IMR-90 (cell line): ENCODE results near the gene ABLIM3. TPM values are rescaled to one million over a fixed set of nuclear protein-coding genes. Genes with fewer than 3 reads are reported as not detected.

Experiments
- ATAC-seq: fragments of 200-7000 bp; cut with Tn5 transposase; 2 replicates; pipeline ENCODE4 v1.9.1; 2020; ENCODE audit warnings: low read depth, mild to moderate bottlenecking, moderate library complexity
- BruUV-seq: library from RNA; stranded (reverse); fragments of 400-500 nt; replicated peaks from 2 replicates; lab custom pipeline; 2021; lab: Mats Ljungman, UMichigan
- CTCF ChIA-PET: fragments of 300-600 bp; formaldehyde crosslinking; extraction: SDS; loops from one replicate; lab custom pipeline; 2021; ENCODE audit warnings: antibody characterized with exemption; lab: Yijun Ruan, JAX
- POLR2A ChIA-PET: fragments of 300-600 bp; sonication (Branson Sonifier 250); formaldehyde crosslinking; loops from one replicate; lab custom pipeline; 2022; ENCODE audit warnings: antibody characterized with exemption; ENCODE audit not compliant: unreplicated experiment; lab: Charles Lee
- DNase-seq: peaks from one replicate; pipeline ENCODE4 v3.0.0; 2013
- H2AFZ ChIP-seq: replicated peaks from 2 replicates; pipeline ENCODE3; 2013; ENCODE audit warnings: low read length, mild to moderate bottlenecking; ENCODE audit not compliant: poor library complexity
- H2AK5ac ChIP-seq: 2 replicates; pipeline ENCODE4 v1.6.1; 2013; ENCODE audit warnings: low read depth, low read length, inconsistent platforms
- H2AK9ac ChIP-seq: replicated peaks from 2 replicates; pipeline ENCODE3; 2013; ENCODE audit warnings: mild to moderate bottlenecking, low read depth, low read length, moderate library complexity; ENCODE audit not compliant: poor library complexity
- H2BK120ac ChIP-seq: 2 replicates; pipeline ENCODE4 v1.6.1; 2013; ENCODE audit warnings: low read depth, low read length, inconsistent platforms
- H2BK15ac ChIP-seq: 3 replicates; pipeline ENCODE4 v1.6.1; 2013; ENCODE audit warnings: low read depth, low read length, inconsistent platforms
- H2BK20ac ChIP-seq: 2 replicates; pipeline ENCODE4 v1.6.1; 2013; ENCODE audit warnings: low read depth, mild to moderate bottlenecking, inconsistent platforms, low read length, moderate library complexity
- H2BK5ac ChIP-seq: 2 replicates; pipeline ENCODE4 v1.6.1; 2013; ENCODE audit warnings: mild to moderate bottlenecking, low read depth, low read length, inconsistent platforms; ENCODE audit not compliant: poor library complexity, severe bottlenecking
- H3K14ac ChIP-seq: replicated peaks from 2 replicates; pipeline ENCODE4 v1.6.1; 2013; ENCODE audit warnings: low read depth, low read length, inconsistent platforms
- H3K18ac ChIP-seq: 2 replicates; pipeline ENCODE4 v1.6.1; 2013; ENCODE audit warnings: low read depth, low read length, control low read depth
- H3K23ac ChIP-seq: 2 replicates; pipeline ENCODE4 v1.6.1; 2013; ENCODE audit warnings: low read depth, low read length, inconsistent platforms
- H3K27ac ChIP-seq: 2 replicates; pipeline ENCODE4 v1.5.1; 2013; ENCODE audit warnings: mild to moderate bottlenecking, control low read depth, low read length; ENCODE audit not compliant: insufficient read depth
- H3K27me3 ChIP-seq: 2 replicates; pipeline ENCODE4 v1.6.1; 2013; ENCODE audit warnings: low read length; ENCODE audit not compliant: control insufficient read depth, insufficient read depth
- H3K36me3 ChIP-seq: 2 replicates; pipeline ENCODE4 v1.6.1; 2013; ENCODE audit warnings: low read length, mixed read lengths; ENCODE audit not compliant: control insufficient read depth, insufficient read depth
- H3K4ac ChIP-seq: 2 replicates; pipeline ENCODE4 v1.6.1; 2013; ENCODE audit warnings: low read depth, low read length, inconsistent platforms
- H3K4me1 ChIP-seq: 2 replicates; pipeline ENCODE4 v1.6.1; 2013; ENCODE audit warnings: low read length, mixed read lengths; ENCODE audit not compliant: control insufficient read depth, insufficient read depth
- H3K4me2 ChIP-seq: 2 replicates; pipeline ENCODE4 v1.6.1; 2013; ENCODE audit warnings: low read depth, mild to moderate bottlenecking, control low read depth, low read length, moderate library complexity
- H3K4me3 ChIP-seq: 2 replicates; pipeline ENCODE4 v1.5.1; 2013; ENCODE audit warnings: low read depth, mild to moderate bottlenecking, control low read depth, low read length, moderate library complexity; ENCODE audit not compliant: insufficient read depth
- H3K56ac ChIP-seq: 2 replicates; pipeline ENCODE4 v1.6.1; 2013; ENCODE audit warnings: low read length, inconsistent platforms; ENCODE audit not compliant: insufficient read depth; ENCODE audit errors: extremely low read depth
- H3K79me1 ChIP-seq, 2 experiments: 2 replicates each; pipeline ENCODE4 v1.6.1; 2013; ENCODE audit warnings: low read length in 2 of 2, inconsistent platforms in 1 of 2, low read depth in 1 of 2
- H3K9ac ChIP-seq: 2 replicates; pipeline ENCODE4 v1.6.1; 2013; ENCODE audit warnings: low read depth, low read length, control low read depth
- H3K9me1 ChIP-seq: 2 replicates; pipeline ENCODE4 v1.6.1; 2013; ENCODE audit warnings: low read length, inconsistent platforms; ENCODE audit not compliant: insufficient read depth
- H3K9me3 ChIP-seq: 2 replicates; pipeline ENCODE4 v1.6.1; 2013; ENCODE audit warnings: low read length; ENCODE audit not compliant: control insufficient read depth, insufficient read depth
- H4K20me1 ChIP-seq: 2 replicates; pipeline ENCODE4 v1.6.1; 2013; ENCODE audit warnings: low read length, inconsistent platforms; ENCODE audit not compliant: insufficient read depth
- H4K5ac ChIP-seq: 2 replicates; pipeline ENCODE4 v1.6.1; 2013; ENCODE audit warnings: mild to moderate bottlenecking, low read depth, low read length, control low read depth
- H4K8ac ChIP-seq, 2 experiments: 2 replicates each; pipeline ENCODE4 v1.6.1; 2013; ENCODE audit warnings: low read depth in 2 of 2, low read length in 2 of 2, control low read depth in 1 of 2, inconsistent platforms in 1 of 2
- H4K91ac ChIP-seq: 2 replicates; pipeline ENCODE4 v1.6.1; 2013; ENCODE audit warnings: low read depth, low read length, inconsistent platforms; ENCODE audit not compliant: insufficient read depth
- BHLHE40 ChIP-seq: fragments of 150-350 bp; IDR thresholded peaks from 2 replicates; pipeline ENCODE4 v1.6.1; 2016; ENCODE audit warnings: mild to moderate bottlenecking, low read depth, low read length
- CEBPB ChIP-seq: IDR thresholded peaks from 2 replicates; pipeline ENCODE4 v1.6.1; 2012; ENCODE audit warnings: low read depth, low read length, improper control_type of control experiment
- CHD1 ChIP-seq: IDR thresholded peaks from 2 replicates; pipeline ENCODE4 v1.6.1; 2012; ENCODE audit warnings: low read depth, low read length, improper control_type of control experiment
- FOS ChIP-seq: fragments of 150-350 bp; IDR thresholded peaks from 2 replicates; pipeline ENCODE4 v1.6.1; 2016; ENCODE audit warnings: low read depth, low read length
- MAFK ChIP-seq: IDR thresholded peaks from 2 replicates; pipeline ENCODE4 v1.6.1; 2012; ENCODE audit warnings: low read depth, low read length, improper control_type of control experiment
- MAZ ChIP-seq: IDR thresholded peaks from 2 replicates; pipeline ENCODE4 v1.6.1; 2012; ENCODE audit warnings: low read depth, mild to moderate bottlenecking, low read length, improper control_type of control experiment, moderate library complexity, borderline replicate concordance
- MXI1 ChIP-seq: IDR thresholded peaks from 2 replicates; pipeline ENCODE4 v1.6.1; 2012; ENCODE audit warnings: low read depth, mild to moderate bottlenecking, low read length, moderate library complexity, borderline replicate concordance
- NFE2L2 ChIP-seq: fragments of 150-350 bp; IDR thresholded peaks from 2 replicates; pipeline ENCODE4 v1.6.1; 2016; ENCODE audit warnings: low read depth, mild to moderate bottlenecking, low read length
- POLR2A ChIP-seq: IDR thresholded peaks from 2 replicates; pipeline ENCODE4 v1.6.1; 2012; ENCODE audit warnings: mild to moderate bottlenecking, low read depth, low read length
- RAD21 ChIP-seq: IDR thresholded peaks from 2 replicates; pipeline ENCODE4 v1.6.1; 2012; ENCODE audit warnings: low read length, improper control_type of control experiment
- RCOR1 ChIP-seq: IDR thresholded peaks from 2 replicates; pipeline ENCODE4 v1.6.1; 2012; ENCODE audit warnings: mild to moderate bottlenecking, low read length, improper control_type of control experiment; ENCODE audit not compliant: insufficient replicate concordance
- RFX5 ChIP-seq: IDR thresholded peaks from 2 replicates; pipeline ENCODE4 v1.8.0; 2012; ENCODE audit warnings: low read depth, mild to moderate bottlenecking, low read length, moderate library complexity
- SMC3 ChIP-seq: fragments of 150-350 bp; IDR thresholded peaks from 2 replicates; pipeline ENCODE4 v1.6.1; 2016; ENCODE audit warnings: low read depth, mild to moderate bottlenecking, antibody characterized with exemption, low read length, moderate library complexity
- WGBS, 2 experiments: methylation state at CpG; one replicate each; pipeline versions ENCODE4 v1.1.5 to v1.1.7; 2013; ENCODE audit warnings: missing lambda C conversion rate in 2 of 2; ENCODE audit not compliant: insufficient read length in 1 of 2; ENCODE audit errors: extremely low coverage in 2 of 2; 5-methylcytosine and 5-hydroxymethylcytosine counted together
- dilution Hi-C: fragments of 300-500 bp; cut with HindIII; formaldehyde crosslinking; loops from one replicate; pipeline ENCODE4 v1.14.3; 2018; ENCODE audit warnings: low sequenced_read_pairs; ENCODE audit not compliant: unreplicated experiment
- in situ Hi-C: fragments of 300-500 bp; cut with MboI; formaldehyde crosslinking; loops from 3 replicates; pipeline ENCODE4 v1.14.3; 2019; ENCODE audit warnings: low sequenced_read_pairs, inconsistent platforms, mixed read lengths
- intact Hi-C: fragments of 100-400 bp; cut with micrococcal nuclease; formaldehyde crosslinking; loops from 2 replicates; pipeline ENCODE4 v1.10.0; 2022
- polyA plus RNA-seq, 3 experiments: library from polyadenylated mRNA; depleted of rRNA; stranded (reverse); fragments of >200 nt; gene quantifications; 2 replicates each; pipeline ENCODE4 v1.2.3, GENCODE V29; 2012; ENCODE audit warnings: low replicate concordance in 1 of 3
- total RNA-seq: library from RNA; depleted of rRNA; stranded (reverse); fragments of >200 nt; gene quantifications from 2 replicates; pipeline ENCODE4 v1.2.3, GENCODE V29; 2012
- TF ChIP-seq, protein P1 (sequence below): fragments of 150-350 bp; IDR thresholded peaks from 2 replicates; pipeline ENCODE4 v1.6.1; 2017; ENCODE audit warnings: mild to moderate bottlenecking, antibody characterized with exemption, low read length, low read depth
- TF ChIP-seq, protein P2 (sequence below): fragments of 150-350 bp; IDR thresholded peaks from 2 replicates; pipeline ENCODE4 v1.6.1; 2016; ENCODE audit warnings: low read depth, mild to moderate bottlenecking, low read length, moderate library complexity, borderline replicate concordance
- TF ChIP-seq, protein P3 (sequence below): conservative IDR thresholded peaks from 2 replicates; pipeline ENCODE4 v1.5.1; 2012; ENCODE audit warnings: mild to moderate bottlenecking, low read depth, low read length, improper control_type of control experiment

The ABLIM3 gene
- total and polyA plus RNA-seq, 2 of the 4 experiments (the other 2 are of a cell fraction), result 33.3 to 69.9 TPM

DNA sequence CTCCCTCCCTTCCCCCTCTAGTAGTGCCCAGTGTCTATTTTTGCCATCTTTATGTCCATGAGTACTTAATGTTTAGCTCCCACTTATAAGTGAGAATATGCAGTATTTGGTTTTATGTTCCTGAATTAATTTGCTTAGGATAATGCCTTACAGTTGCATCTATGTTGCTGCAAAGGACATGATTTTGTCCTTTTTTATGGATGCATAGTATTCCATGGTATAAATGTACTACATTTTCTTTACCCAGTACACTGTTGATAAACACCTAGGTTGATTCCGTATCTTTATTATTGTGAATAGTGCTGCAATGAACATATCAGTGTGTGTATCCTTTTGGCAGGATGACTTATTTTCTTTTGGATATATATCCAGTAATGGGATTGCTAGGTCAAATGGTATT is 3.8 kb downstream of the ABLIM3 start:
- ATAC-seq (no peak), DNase-seq (no peak)
- H3K27me3 ChIP-seq, result no peaks in the 10 kb centered on the region
- H3K9me1 ChIP-seq, result peaks cover 19% of the 10 kb centered on the region
- no peak overlapping the region for H3K9ac ChIP-seq
- peaks cover 33 to 60% of the 10 kb centered on the region in 2 experiments for H3K79me1 ChIP-seq
- H2AK9ac ChIP-seq, result no peak overlapping the region
- no peak overlapping the region for H2BK15ac ChIP-seq
- WGBS, 2 experiments, result no CpG with 5 or more reads among the region's 1 CpG
- H3K36me3 ChIP-seq, result no peaks in the 10 kb centered on the region
- no peak overlapping the region for H3K27ac ChIP-seq
- POLR2A ChIA-PET, result no interaction called here
- no peak overlapping the region for H3K4me2 ChIP-seq
- dilution Hi-C loops (no loop called here), intact Hi-C loops (loop anchor here (10.0 kb wide), 1 partner anchor 420 kb away; no protein-coding TSS in a partner anchor), in situ Hi-C loops (no loop called here)
- no peak overlapping the region for H3K23ac ChIP-seq
- BruUV-seq, result no TSS peak
- H3K14ac ChIP-seq, result no peak overlapping the region
- no peak overlapping the region for H2AFZ ChIP-seq
- no peak overlapping the region for H2BK5ac ChIP-seq
- CTCF ChIA-PET, result no interaction called here
- H3K4ac ChIP-seq, result no peak overlapping the region
- no peak overlapping the region for H4K5ac ChIP-seq
- no peak overlapping the region for H2BK120ac ChIP-seq
- H4K91ac ChIP-seq, result no peak overlapping the region
- no peak overlapping the region for H3K4me3 ChIP-seq
- no peak overlapping the region for H2BK20ac ChIP-seq
- no peak for TF ChIP-seq POLR2A
- TF ChIP-seq SMC3, result no peak
- no peak for TF ChIP-seq RCOR1
- TF ChIP-seq, protein P1, sequence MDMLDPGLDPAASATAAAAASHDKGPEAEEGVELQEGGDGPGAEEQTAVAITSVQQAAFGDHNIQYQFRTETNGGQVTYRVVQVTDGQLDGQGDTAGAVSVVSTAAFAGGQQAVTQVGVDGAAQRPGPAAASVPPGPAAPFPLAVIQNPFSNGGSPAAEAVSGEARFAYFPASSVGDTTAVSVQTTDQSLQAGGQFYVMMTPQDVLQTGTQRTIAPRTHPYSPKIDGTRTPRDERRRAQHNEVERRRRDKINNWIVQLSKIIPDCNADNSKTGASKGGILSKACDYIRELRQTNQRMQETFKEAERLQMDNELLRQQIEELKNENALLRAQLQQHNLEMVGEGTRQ, result no peak
- no peak for TF ChIP-seq CEBPB
- no peak for TF ChIP-seq MXI1
- no peak for TF ChIP-seq RFX5
- TF ChIP-seq, protein P2, sequence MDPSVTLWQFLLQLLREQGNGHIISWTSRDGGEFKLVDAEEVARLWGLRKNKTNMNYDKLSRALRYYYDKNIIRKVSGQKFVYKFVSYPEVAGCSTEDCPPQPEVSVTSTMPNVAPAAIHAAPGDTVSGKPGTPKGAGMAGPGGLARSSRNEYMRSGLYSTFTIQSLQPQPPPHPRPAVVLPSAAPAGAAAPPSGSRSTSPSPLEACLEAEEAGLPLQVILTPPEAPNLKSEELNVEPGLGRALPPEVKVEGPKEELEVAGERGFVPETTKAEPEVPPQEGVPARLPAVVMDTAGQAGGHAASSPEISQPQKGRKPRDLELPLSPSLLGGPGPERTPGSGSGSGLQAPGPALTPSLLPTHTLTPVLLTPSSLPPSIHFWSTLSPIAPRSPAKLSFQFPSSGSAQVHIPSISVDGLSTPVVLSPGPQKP, result no peak
- TF ChIP-seq NFE2L2, result no peak
- TF ChIP-seq, protein P3, sequence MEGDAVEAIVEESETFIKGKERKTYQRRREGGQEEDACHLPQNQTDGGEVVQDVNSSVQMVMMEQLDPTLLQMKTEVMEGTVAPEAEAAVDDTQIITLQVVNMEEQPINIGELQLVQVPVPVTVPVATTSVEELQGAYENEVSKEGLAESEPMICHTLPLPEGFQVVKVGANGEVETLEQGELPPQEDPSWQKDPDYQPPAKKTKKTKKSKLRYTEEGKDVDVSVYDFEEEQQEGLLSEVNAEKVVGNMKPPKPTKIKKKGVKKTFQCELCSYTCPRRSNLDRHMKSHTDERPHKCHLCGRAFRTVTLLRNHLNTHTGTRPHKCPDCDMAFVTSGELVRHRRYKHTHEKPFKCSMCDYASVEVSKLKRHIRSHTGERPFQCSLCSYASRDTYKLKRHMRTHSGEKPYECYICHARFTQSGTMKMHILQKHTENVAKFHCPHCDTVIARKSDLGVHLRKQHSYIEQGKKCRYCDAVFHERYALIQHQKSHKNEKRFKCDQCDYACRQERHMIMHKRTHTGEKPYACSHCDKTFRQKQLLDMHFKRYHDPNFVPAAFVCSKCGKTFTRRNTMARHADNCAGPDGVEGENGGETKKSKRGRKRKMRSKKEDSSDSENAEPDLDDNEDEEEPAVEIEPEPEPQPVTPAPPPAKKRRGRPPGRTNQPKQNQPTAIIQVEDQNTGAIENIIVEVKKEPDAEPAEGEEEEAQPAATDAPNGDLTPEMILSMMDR, result no peak
- no peak for TF ChIP-seq BHLHE40
- TF ChIP-seq FOS, result no peak
- no peak for TF ChIP-seq CHD1
- TF ChIP-seq MAFK, result no peak
- TF ChIP-seq MAZ, result no peak
- no peak for TF ChIP-seq RAD21
- H2AK5ac ChIP-seq, result no peak overlapping the region
- no peak overlapping the region for H3K56ac ChIP-seq
- no peak overlapping the region for H3K18ac ChIP-seq
- H3K9me3 ChIP-seq, result no peaks in the 10 kb centered on the region
- H3K4me1 ChIP-seq, result peaks cover 20% of the 10 kb centered on the region
- H4K20me1 ChIP-seq, result peaks cover 11% of the 10 kb centered on the region; the same call in 1 of the 2 replicates
- H4K8ac ChIP-seq, result 0 out of 4 replicates have a peak overlapping the region, but pooled peaks of 1 of the 2 experiments have one; percentile 7
